GM23338 (cell line): ENCODE data around the gene DDRGK1. TPM values are rescaled to one million over a fixed set of nuclear protein-coding genes. Genes with fewer than 3 reads are reported as not detected.

Source experiments
- ATAC-seq: fragments of 200-7000 bp; cut with Tn5 transposase; 3 replicates; pipeline ENCODE4 v1.9.1; 2020
- DNase-seq: peaks from one replicate; pipeline ENCODE4 v3.0.0-alpha.2; 2015; ENCODE audit warnings: low spot score
- H2AFZ ChIP-seq: fragments of 200-600 bp; sonication (generic); 2 replicates; pipeline ENCODE4 v1.8.0; 2016; ENCODE audit warnings: antibody characterized with exemption, mild to moderate bottlenecking, moderate library complexity
- H3F3A ChIP-seq: fragments of 200-600 bp; sonication (generic); replicated peaks from 2 replicates; pipeline ENCODE4 v1.8.0; 2017; ENCODE audit warnings: antibody characterized with exemption, mixed run types, low read depth
- H3K27ac ChIP-seq: fragments of 200-600 bp; sonication (generic); 2 replicates; pipeline ENCODE4 v1.6.1; 2016; ENCODE audit warnings: low read depth
- H3K27me3 ChIP-seq: fragments of 200-600 bp; sonication (generic); 2 replicates; pipeline ENCODE4 v1.8.0; 2016; ENCODE audit warnings: mild to moderate bottlenecking, mixed run types, moderate library complexity; ENCODE audit not compliant: insufficient read depth
- H3K36me3 ChIP-seq: fragments of 200-600 bp; sonication (generic); 2 replicates; pipeline ENCODE4 v1.8.0; 2016; ENCODE audit warnings: mild to moderate bottlenecking; ENCODE audit not compliant: insufficient read depth
- H3K4me1 ChIP-seq: fragments of 200-600 bp; sonication (generic); 2 replicates; pipeline ENCODE4 v1.8.0; 2016; ENCODE audit warnings: mild to moderate bottlenecking, moderate library complexity; ENCODE audit not compliant: insufficient read depth
- H3K4me2 ChIP-seq: fragments of 200-600 bp; sonication (generic); 2 replicates; pipeline ENCODE4 v1.7.1; 2017; ENCODE audit warnings: mixed run types
- H3K4me3 ChIP-seq: fragments of 200-600 bp; sonication (generic); 2 replicates; pipeline ENCODE4 v1.6.1; 2016; ENCODE audit warnings: mixed run types
- H3K79me2 ChIP-seq: fragments of 200-600 bp; sonication (generic); replicated peaks from 2 replicates; pipeline ENCODE4 v1.8.0; 2017; ENCODE audit warnings: mild to moderate bottlenecking; ENCODE audit not compliant: insufficient read depth
- H3K9me2 ChIP-seq: fragments of 200-600 bp; sonication (generic); 2 replicates; pipeline ENCODE4 v1.8.0; 2017; ENCODE audit not compliant: insufficient read depth
- H4K20me1 ChIP-seq: fragments of 200-600 bp; sonication (generic); replicated peaks from 2 replicates; pipeline ENCODE4 v1.8.0; 2017; ENCODE audit warnings: mild to moderate bottlenecking; ENCODE audit not compliant: insufficient read depth
- H3K27ac Mint-ChIP-seq: 2 replicates; pipeline ENCODE4 v1.8.0; 2020; ENCODE audit warnings: inconsistent platforms, mild to moderate bottlenecking, moderate library complexity, mixed read lengths
- H3K27me3 Mint-ChIP-seq: 3 replicates; pipeline ENCODE4 v1.8.0; 2022; ENCODE audit warnings: low read depth, mild to moderate bottlenecking, moderate library complexity, mixed read lengths, inconsistent platforms; ENCODE audit not compliant: insufficient read depth, poor library complexity
- H3K36me3 Mint-ChIP-seq: 3 replicates; pipeline ENCODE4 v1.8.0; 2021; ENCODE audit warnings: low read depth, mild to moderate bottlenecking, inconsistent platforms, moderate library complexity, mixed read lengths
- H3K4me1 Mint-ChIP-seq: 3 replicates; pipeline ENCODE4 v1.8.0; 2020; ENCODE audit warnings: mild to moderate bottlenecking, inconsistent platforms, mixed read lengths
- H3K4me3 Mint-ChIP-seq: 3 replicates; pipeline ENCODE4 v1.8.0; 2021; ENCODE audit warnings: moderate library complexity, mild to moderate bottlenecking, inconsistent platforms, mixed read lengths
- H3K9me3 Mint-ChIP-seq: 3 replicates; pipeline ENCODE4 v1.8.0; 2020; ENCODE audit warnings: moderate library complexity, mild to moderate bottlenecking, inconsistent platforms, mixed read lengths
- CREB1 ChIP-seq: fragments of 250-450 bp; sonication (Bioruptor Pico); IDR thresholded peaks from 2 replicates; pipeline ENCODE4 v1.5.0; 2020; ENCODE audit warnings: low read depth, mild to moderate bottlenecking, moderate library complexity
- ETS1 ChIP-seq: IDR thresholded peaks from 2 replicates; pipeline ENCODE4 v1.6.1; 2016; ENCODE audit warnings: antibody characterized with exemption
- EZH2 ChIP-seq: fragments of 200-600 bp; sonication (generic); IDR thresholded peaks from one replicate; pipeline ENCODE4 v1.8.0; 2017; ENCODE audit warnings: antibody characterized with exemption, mild to moderate bottlenecking, low read depth; ENCODE audit not compliant: unreplicated experiment
- JUNB ChIP-seq: IDR thresholded peaks from one replicate; pipeline ENCODE4 v1.6.1; 2016; ENCODE audit warnings: antibody characterized with exemption; ENCODE audit not compliant: unreplicated experiment
- NANOG ChIP-seq: IDR thresholded peaks from 2 replicates; pipeline ENCODE4 v1.6.1; 2016; ENCODE audit warnings: antibody characterized with exemption, borderline replicate concordance
- ZNF114 ChIP-seq: fragments of 250-450 bp; sonication (Bioruptor Pico); IDR thresholded peaks from 2 replicates; pipeline ENCODE4 v1.5.0; 2020; ENCODE audit warnings: mild to moderate bottlenecking, moderate library complexity
- polyA plus RNA-seq: library from polyadenylated mRNA; unstranded; fragments of >200 nt; fragmentation: Nextera tagmentation; extraction: Ambion mirVana; gene quantifications from 2 replicates; pipeline ENCODE4 v1.2.1, GENCODE V29; 2016
- total RNA-seq: library from RNA; depleted of rRNA; stranded (reverse); fragments of >200 nt; shearing (Covaris generic); gene quantifications from 2 replicates; pipeline ENCODE4 v1.2.3, GENCODE V29; 2014
- TF ChIP-seq, protein P1 (sequence below), 2 experiments: fragments of 200-600 bp in 1 of 2; sonication (generic) in 1 of 2; conservative IDR thresholded peaks; 2 replicates each; pipeline versions ENCODE4 v1.5.1 to v1.6.1; 2016 to 2017; ENCODE audit warnings: antibody characterized with exemption in 2 of 2, low read depth in 2 of 2, mild to moderate bottlenecking in 2 of 2, moderate library complexity in 1 of 2
- TF ChIP-seq, protein P2 (sequence below): fragments of 250-450 bp; sonication (Bioruptor Pico); IDR thresholded peaks from 2 replicates; pipeline ENCODE4 v1.5.0; 2020; ENCODE audit warnings: mild to moderate bottlenecking, moderate library complexity

Gene DDRGK1
- total and polyA plus RNA-seq, 2 experiments from 2014 or later: 44.0 to 45.5 TPM

- Mint-ChIP-seq H3K4me3 (peak overlapping the region; percentile 86), H3K36me3 (peaks cover 12% of the 10 kb centered on the region), H3K4me1 (peaks cover 6% of the 10 kb centered on the region; the same call in 1 of the 3 replicates), H3K27ac (peak overlapping the region; percentile 38), H3K27me3 (peaks cover 14% of the 10 kb centered on the region), H3K9me3 (no peaks in the 10 kb centered on the region)
- no peaks in the 10 kb centered on the region for H3K36me3 ChIP-seq
- no peaks in the 10 kb centered on the region for H3K27me3 ChIP-seq
- no peaks in the 10 kb centered on the region for H3F3A ChIP-seq
- no peak overlapping the region; the same call in 1 of the 2 replicates for H3K27ac ChIP-seq
- no peak for ATAC-seq
- H2AFZ ChIP-seq: peak overlapping the region; percentile 94
- 0 out of 2 replicates have a peak, but pooled peaks cover 10% of the 10 kb centered on the region for H3K4me1 ChIP-seq
- H3K9me2 ChIP-seq: no peaks in the 10 kb centered on the region
- DNase-seq: peak; percentile 21
- H3K4me3 ChIP-seq: peak overlapping the region; percentile 97
- H3K79me2 ChIP-seq: peaks cover 30% of the 10 kb centered on the region
- no peak for TF ChIP-seq JUNB
- no peak for TF ChIP-seq NANOG
- TF ChIP-seq ETS1: no peak
- no peak for TF ChIP-seq CREB1 (CRISPR knock-in tag)
- TF ChIP-seq, protein P1, sequence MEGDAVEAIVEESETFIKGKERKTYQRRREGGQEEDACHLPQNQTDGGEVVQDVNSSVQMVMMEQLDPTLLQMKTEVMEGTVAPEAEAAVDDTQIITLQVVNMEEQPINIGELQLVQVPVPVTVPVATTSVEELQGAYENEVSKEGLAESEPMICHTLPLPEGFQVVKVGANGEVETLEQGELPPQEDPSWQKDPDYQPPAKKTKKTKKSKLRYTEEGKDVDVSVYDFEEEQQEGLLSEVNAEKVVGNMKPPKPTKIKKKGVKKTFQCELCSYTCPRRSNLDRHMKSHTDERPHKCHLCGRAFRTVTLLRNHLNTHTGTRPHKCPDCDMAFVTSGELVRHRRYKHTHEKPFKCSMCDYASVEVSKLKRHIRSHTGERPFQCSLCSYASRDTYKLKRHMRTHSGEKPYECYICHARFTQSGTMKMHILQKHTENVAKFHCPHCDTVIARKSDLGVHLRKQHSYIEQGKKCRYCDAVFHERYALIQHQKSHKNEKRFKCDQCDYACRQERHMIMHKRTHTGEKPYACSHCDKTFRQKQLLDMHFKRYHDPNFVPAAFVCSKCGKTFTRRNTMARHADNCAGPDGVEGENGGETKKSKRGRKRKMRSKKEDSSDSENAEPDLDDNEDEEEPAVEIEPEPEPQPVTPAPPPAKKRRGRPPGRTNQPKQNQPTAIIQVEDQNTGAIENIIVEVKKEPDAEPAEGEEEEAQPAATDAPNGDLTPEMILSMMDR (conservative IDR thresholded peaks at IDR 0.05; ENCODE audit: low read depth in 2 of 2): no peak
- TF ChIP-seq EZH2: no peak
- H4K20me1 ChIP-seq: peaks cover 9% of the 10 kb centered on the region; the same call in 1 of the 2 replicates
- H3K4me2 ChIP-seq: peak overlapping the region; percentile 99
Measured at GRCh38 chr20:3208786-3209256, 4.3 kb upstream of the DDRGK1 start.

GRCh38 chr20:3203315-3204123 lies 963 bp downstream of the DDRGK1 start:
- Histone ChIP-seq H3K27me3 (no peaks in the 10 kb centered on the region), H4K20me1 (no peaks in the 10 kb centered on the region), H2AFZ (peak overlapping the region; percentile 19), H3K36me3 (peaks cover 7% of the 10 kb centered on the region), H3K9me2 (no peaks in the 10 kb centered on the region), H3K79me2 (peaks cover 11% of the 10 kb centered on the region), H3K4me3 (peak overlapping the region; percentile 73), H3K27ac (peak overlapping the region; percentile 85), H3F3A (no peaks in the 10 kb centered on the region), H3K4me1 (peaks cover 10% of the 10 kb centered on the region), H3K4me2 (peak overlapping the region; percentile 99)
- Mint-ChIP-seq H3K4me3 (peak overlapping the region; percentile 97), H3K27ac (peak overlapping the region; percentile 97), H3K27me3 (peaks cover 22% of the 10 kb centered on the region), H3K4me1 (peaks cover 5% of the 10 kb centered on the region; the same call in 2 of the 3 replicates), H3K36me3 (peaks cover 33% of the 10 kb centered on the region), H3K9me3 (no peaks in the 10 kb centered on the region; the same call in 2 of the 3 replicates)
- TF ChIP-seq ETS1: no peak
- no peak for TF ChIP-seq CREB1 (CRISPR knock-in tag)
- TF ChIP-seq ZNF114 (CRISPR knock-in tag): no peak
- TF ChIP-seq, protein P2, sequence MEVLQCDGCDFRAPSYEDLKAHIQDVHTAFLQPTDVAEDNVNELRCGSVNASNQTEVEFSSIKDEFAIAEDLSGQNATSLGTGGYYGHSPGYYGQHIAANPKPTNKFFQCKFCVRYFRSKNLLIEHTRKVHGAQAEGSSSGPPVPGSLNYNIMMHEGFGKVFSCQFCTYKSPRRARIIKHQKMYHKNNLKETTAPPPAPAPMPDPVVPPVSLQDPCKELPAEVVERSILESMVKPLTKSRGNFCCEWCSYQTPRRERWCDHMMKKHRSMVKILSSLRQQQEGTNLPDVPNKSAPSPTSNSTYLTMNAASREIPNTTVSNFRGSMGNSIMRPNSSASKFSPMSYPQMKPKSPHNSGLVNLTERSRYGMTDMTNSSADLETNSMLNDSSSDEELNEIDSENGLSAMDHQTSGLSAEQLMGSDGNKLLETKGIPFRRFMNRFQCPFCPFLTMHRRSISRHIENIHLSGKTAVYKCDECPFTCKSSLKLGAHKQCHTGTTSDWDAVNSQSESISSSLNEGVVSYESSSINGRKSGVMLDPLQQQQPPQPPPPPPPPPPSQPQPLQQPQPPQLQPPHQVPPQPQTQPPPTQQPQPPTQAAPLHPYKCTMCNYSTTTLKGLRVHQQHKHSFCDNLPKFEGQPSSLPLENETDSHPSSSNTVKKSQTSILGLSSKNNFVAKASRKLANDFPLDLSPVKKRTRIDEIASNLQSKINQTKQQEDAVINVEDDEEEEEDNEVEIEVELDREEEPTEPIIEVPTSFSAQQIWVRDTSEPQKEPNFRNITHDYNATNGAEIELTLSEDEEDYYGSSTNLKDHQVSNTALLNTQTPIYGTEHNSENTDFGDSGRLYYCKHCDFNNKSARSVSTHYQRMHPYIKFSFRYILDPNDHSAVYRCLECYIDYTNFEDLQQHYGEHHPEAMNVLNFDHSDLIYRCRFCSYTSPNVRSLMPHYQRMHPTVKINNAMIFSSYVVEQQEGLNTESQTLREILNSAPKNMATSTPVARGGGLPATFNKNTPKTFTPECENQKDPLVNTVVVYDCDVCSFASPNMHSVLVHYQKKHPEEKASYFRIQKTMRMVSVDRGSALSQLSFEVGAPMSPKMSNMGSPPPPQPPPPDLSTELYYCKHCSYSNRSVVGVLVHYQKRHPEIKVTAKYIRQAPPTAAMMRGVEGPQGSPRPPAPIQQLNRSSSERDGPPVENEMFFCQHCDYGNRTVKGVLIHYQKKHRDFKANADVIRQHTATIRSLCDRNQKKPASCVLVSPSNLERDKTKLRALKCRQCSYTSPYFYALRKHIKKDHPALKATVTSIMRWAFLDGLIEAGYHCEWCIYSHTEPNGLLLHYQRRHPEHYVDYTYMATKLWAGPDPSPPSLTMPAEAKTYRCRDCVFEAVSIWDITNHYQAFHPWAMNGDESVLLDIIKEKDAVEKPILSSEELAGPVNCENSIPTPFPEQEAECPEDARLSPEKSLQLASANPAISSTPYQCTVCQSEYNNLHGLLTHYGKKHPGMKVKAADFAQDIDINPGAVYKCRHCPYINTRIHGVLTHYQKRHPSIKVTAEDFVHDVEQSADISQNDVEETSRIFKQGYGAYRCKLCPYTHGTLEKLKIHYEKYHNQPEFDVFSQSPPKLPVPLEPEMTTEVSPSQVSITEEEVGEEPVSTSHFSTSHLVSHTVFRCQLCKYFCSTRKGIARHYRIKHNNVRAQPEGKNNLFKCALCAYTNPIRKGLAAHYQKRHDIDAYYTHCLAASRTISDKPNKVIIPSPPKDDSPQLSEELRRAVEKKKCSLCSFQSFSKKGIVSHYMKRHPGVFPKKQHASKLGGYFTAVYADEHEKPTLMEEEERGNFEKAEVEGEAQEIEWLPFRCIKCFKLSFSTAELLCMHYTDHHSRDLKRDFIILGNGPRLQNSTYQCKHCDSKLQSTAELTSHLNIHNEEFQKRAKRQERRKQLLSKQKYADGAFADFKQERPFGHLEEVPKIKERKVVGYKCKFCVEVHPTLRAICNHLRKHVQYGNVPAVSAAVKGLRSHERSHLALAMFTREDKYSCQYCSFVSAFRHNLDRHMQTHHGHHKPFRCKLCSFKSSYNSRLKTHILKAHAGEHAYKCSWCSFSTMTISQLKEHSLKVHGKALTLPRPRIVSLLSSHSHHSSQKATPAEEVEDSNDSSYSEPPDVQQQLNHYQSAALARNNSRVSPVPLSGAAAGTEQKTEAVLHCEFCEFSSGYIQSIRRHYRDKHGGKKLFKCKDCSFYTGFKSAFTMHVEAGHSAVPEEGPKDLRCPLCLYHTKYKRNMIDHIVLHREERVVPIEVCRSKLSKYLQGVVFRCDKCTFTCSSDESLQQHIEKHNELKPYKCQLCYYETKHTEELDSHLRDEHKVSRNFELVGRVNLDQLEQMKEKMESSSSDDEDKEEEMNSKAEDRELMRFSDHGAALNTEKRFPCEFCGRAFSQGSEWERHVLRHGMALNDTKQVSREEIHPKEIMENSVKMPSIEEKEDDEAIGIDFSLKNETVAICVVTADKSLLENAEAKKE (CRISPR knock-in tag): no peak
- DNase-seq: peak; percentile 56
- ATAC-seq: peak; percentile 36
